Body of pancreas (tissue), 4 donors: ENCODE measurements around the gene SOX8.

Source experiments
- POLR2A ChIP-seq, 3 donors: fragments of 450-650 bp; IDR thresholded peaks; one replicate each; pipeline ENCODE4 v1.6.1; 2016; ENCODE audit warnings: antibody characterized with exemption in 3 of 3, mild to moderate bottlenecking in 2 of 3
- TF ChIP-seq, protein P1 (sequence below), 7 experiments: fragments of 450-650 bp in 4 of 7; fragments of 200-600 bp in 3 of 7; sonication (generic) in 3 of 7; IDR thresholded peaks; one replicate each; pipeline ENCODE4 v1.5.1; 2016 to 2019; ENCODE audit warnings: antibody characterized with exemption in 7 of 7

DNA sequence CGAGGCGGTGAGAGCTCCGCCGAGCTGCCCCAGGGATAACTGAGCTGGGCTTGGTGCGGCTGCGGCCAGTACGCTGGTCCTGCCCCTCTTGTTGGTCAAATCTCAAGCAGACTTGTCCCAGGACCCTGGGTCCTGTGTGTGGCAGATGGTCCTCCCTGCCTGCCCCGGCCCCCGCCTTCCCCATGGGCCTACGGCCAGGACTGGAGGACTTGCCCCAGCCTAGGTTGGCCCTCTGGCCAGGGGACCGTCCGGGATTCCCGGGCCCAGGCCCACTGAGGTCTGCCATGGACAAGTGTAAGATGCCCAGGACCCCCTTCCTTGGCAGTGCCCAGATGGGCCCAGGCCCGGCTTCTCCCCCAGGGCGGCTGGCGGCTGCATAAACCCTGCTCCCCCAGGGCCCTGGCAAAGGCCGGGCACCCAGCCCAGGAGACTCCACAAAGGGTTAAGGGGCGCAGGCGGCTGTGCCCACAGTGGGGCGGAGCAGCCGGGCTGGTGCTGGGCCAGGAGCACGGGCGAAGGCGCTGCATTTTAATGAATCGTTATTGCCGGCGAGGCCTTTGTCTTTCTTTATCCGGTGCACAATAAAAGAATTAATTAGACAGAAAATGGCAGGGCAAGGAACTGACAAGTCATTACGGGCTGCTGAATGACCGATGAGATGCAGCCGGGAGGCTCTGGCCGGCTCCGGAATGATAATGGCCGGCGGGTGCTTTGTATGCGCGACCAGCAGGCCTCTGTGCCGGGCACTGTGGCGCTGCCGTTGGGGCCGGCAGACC is 9.1 kb downstream of the SOX8 start:
- TF ChIP-seq, protein P1, sequence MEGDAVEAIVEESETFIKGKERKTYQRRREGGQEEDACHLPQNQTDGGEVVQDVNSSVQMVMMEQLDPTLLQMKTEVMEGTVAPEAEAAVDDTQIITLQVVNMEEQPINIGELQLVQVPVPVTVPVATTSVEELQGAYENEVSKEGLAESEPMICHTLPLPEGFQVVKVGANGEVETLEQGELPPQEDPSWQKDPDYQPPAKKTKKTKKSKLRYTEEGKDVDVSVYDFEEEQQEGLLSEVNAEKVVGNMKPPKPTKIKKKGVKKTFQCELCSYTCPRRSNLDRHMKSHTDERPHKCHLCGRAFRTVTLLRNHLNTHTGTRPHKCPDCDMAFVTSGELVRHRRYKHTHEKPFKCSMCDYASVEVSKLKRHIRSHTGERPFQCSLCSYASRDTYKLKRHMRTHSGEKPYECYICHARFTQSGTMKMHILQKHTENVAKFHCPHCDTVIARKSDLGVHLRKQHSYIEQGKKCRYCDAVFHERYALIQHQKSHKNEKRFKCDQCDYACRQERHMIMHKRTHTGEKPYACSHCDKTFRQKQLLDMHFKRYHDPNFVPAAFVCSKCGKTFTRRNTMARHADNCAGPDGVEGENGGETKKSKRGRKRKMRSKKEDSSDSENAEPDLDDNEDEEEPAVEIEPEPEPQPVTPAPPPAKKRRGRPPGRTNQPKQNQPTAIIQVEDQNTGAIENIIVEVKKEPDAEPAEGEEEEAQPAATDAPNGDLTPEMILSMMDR (IDR thresholded peaks at IDR 0.05), result no peak
- TF ChIP-seq POLR2A (IDR thresholded peaks at IDR 0.05), result no peak
